ENCODE results near the gene SPATA12. TPM values are rescaled to one million over a fixed set of nuclear protein-coding genes. Genes with fewer than 3 reads are reported as not detected.
A peak's percentile ranks its signal among the peaks of the same experiment; 100 is the strongest.

Gene SPATA12
- total and polyA plus RNA-seq, 7 donors: 0.26 TPM; not detected in 6

GRCh38 chr3:57043518-57043917, 16.9 kb upstream of the SPATA12 start:
- intact Hi-C loops (cut with DNase I): no loop called here
- H3K4me1 ChIP-seq: peaks cover 0 to 52% (median 41%) of the 10 kb centered on the region in 4 donors
- H3K4me3 ChIP-seq: no peak overlapping the region
- WGBS, 2 donors: 0% methylated on average over 1 of the region's 1 CpG
- no peaks in the 10 kb centered on the region for H3K27me3 ChIP-seq
- no peak for DNase-seq
- no peaks in the 10 kb centered on the region for H3K9me3 ChIP-seq
- TF ChIP-seq POLR2AphosphoS5 (IDR thresholded peaks at IDR 0.05): no peak
- no peak for TF ChIP-seq EP300 (IDR thresholded peaks at IDR 0.05)
- TF ChIP-seq CTCF (IDR thresholded peaks at IDR 0.05): no peak
- TF ChIP-seq POLR2A (IDR thresholded peaks at IDR 0.05): no peak
- no peaks in the 10 kb centered on the region for H3K36me3 ChIP-seq
- H3K27ac ChIP-seq: no peak overlapping the region

DNA sequence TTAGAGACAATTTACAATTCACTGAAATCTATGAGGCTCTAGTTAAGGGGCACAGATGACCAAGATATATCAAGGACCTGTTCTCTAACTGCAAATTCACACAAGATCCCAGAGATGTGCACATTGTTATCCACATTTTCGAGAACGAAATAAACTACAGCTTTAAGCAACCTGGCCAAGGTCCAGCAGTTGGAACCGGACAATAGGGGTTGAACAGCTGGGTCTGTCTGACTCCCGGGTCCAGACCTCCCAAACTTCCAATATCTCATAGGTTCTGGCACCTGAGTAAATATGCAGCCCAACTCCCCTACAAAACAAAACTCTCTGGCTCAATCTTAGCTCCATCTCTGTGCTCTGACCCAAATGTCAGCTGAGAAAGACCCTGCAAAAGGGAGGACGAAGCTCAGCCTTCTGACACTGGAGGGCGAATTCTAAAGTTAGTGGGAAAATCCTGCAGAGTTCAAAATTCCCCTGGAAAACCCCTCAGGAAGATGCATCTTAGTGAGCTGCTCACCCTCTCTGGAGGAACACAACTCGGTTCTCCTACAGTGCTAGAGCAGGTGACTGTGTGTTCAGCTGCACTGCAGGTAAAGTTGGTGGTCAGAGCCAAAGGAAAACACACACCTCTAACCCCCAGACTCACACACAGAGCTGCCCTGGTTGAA, 14.2 kb upstream of the SPATA12 start:
- no peaks in the 10 kb centered on the region for H3K27me3 ChIP-seq
- H3K4me1 ChIP-seq: peaks cover 0 to 51% (median 40%) of the 10 kb centered on the region in 4 donors
- no peak overlapping the region for H3K4me3 ChIP-seq
- intact Hi-C loops (cut with DNase I): no loop called here
- 66 to 75% methylated on average over 7 of the region's 7 CpGs for WGBS, 2 donors
- H3K36me3 ChIP-seq: no peaks in the 10 kb centered on the region
- no peak for DNase-seq
- peak overlapping the region in 1 of 4 donors; percentile 10 for H3K27ac ChIP-seq
- TF ChIP-seq POLR2AphosphoS5 (IDR thresholded peaks at IDR 0.05): no peak
- TF ChIP-seq EP300 (IDR thresholded peaks at IDR 0.05): no peak
- H3K9me3 ChIP-seq: no peaks in the 10 kb centered on the region

DNA sequence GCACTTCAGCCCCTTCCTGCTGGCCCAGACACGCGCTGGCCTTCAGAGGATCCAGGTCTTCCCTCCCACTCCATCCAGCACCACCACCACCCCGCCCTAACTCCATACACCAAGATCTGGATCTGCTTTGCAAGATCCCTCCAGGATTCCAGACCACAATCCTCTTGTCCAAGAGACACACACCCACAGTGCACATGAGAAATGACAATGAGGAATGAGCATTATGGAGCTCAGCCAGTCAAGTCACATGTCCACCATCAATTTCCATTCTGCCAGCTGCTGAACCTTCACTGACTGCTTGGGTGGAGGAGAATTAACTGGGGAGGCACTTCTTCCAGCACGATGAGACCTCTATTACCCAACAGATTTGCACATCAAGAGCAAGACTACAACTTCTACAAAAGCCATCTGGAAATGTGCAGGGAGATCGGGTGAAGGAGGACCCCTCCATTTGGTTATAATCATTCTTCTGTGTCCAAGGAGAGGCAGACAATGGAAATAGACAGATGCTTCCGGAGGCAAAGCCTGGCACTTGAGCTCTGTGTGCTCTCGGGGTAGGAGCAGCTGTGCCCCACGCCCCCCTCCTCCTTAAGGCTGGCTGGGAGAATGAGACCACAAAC, 12.3 kb upstream of the SPATA12 start:
- no peaks in the 10 kb centered on the region for H3K9me3 ChIP-seq
- peak overlapping the region; percentile 3 to 49 (median 36) for H3K27ac ChIP-seq
- DNase-seq: peak; percentile 78
- H3K4me1 ChIP-seq: peaks cover 0 to 41% (median 33%) of the 10 kb centered on the region in 4 donors
- intact Hi-C loops (cut with DNase I): no loop called here
- no peaks in the 10 kb centered on the region for H3K27me3 ChIP-seq
- TF ChIP-seq POLR2A (IDR thresholded peaks at IDR 0.05): no peak
- peak in 3 of 4 donors; percentile 15 to 38 (median 27) for TF ChIP-seq POLR2AphosphoS5 (IDR thresholded peaks at IDR 0.05)
- H3K4me3 ChIP-seq: no peak overlapping the region
- 67 to 84% methylated on average over 8 of the region's 8 CpGs for WGBS, 2 donors
- H3K36me3 ChIP-seq: no peaks in the 10 kb centered on the region

DNA sequence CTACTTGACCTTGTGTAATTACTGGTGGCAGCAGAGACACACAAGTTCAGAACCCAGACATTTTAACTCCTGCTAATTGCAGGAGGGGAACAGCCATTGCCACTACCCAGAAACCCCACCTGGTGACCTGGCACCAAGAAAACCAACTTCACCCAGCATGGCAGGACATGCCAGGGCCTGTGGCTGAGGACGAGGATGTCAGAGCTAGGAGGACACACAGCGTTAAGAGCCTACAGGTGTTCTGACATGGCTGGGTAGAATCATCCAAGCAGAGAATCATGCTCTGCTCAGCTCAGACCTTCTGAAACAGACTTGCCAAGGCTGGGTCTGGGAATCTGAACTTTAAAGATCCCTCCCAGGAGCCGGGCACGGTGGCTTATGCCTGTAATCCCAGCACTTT, 11.7 kb upstream of the SPATA12 start:
- WGBS, 2 donors: 75 to 89% methylated on average over 4 of the region's 4 CpGs
- intact Hi-C loops (cut with DNase I): no loop called here
- Histone ChIP-seq H3K4me3 (no peak overlapping the region), H3K27me3 (no peaks in the 10 kb centered on the region), H3K4me1 (peaks cover 0 to 41% (median 33%) of the 10 kb centered on the region in 4 donors), H3K9me3 (no peaks in the 10 kb centered on the region), H3K36me3 (no peaks in the 10 kb centered on the region), H3K27ac (peak overlapping the region; percentile 3 to 49 (median 30))
- DNase-seq: no peak
- no peak for TF ChIP-seq CTCF (IDR thresholded peaks at IDR 0.05)
- TF ChIP-seq POLR2A (IDR thresholded peaks at IDR 0.05): no peak
- TF ChIP-seq EP300 (IDR thresholded peaks at IDR 0.05): no peak
- no peak for TF ChIP-seq POLR2AphosphoS5 (IDR thresholded peaks at IDR 0.05)

- Histone ChIP-seq H3K4me1 (peaks cover 0 to 18% (median 14%) of the 10 kb centered on the region in 4 donors), H3K4me3 (no peak overlapping the region), H3K27ac (no peak overlapping the region), H3K27me3 (no peaks in the 10 kb centered on the region), H3K36me3 (no peaks in the 10 kb centered on the region), H3K9me3 (no peaks in the 10 kb centered on the region)
- intact Hi-C loops (cut with DNase I): no loop called here
- no peak for TF ChIP-seq EP300 (IDR thresholded peaks at IDR 0.05)
- no peak for TF ChIP-seq POLR2AphosphoS5 (IDR thresholded peaks at IDR 0.05)
- no peak for TF ChIP-seq POLR2A (IDR thresholded peaks at IDR 0.05)
- no peak for TF ChIP-seq CTCF (IDR thresholded peaks at IDR 0.05)
- 73 to 84% methylated on average over 5 of the region's 5 CpGs for WGBS, 2 donors
- DNase-seq: no peak
These were observed 7.8 kb upstream of the SPATA12 start for GRCh38 chr3:57052662-57053061.

All from sigmoid colon (tissue), 7 donors.